ENCODE data around the gene TSSK6. TPM values are rescaled to one million over a fixed set of nuclear protein-coding genes. Genes with fewer than 3 reads are reported as not detected.

TSSK6 gene
- total and polyA plus RNA-seq, 10 of the 15 experiments (the other 5 are each of a cell fraction or from before 2014, with no cell fraction given) = 0.06 to 3.6 (median 0.98) TPM; not detected in 2

DNA sequence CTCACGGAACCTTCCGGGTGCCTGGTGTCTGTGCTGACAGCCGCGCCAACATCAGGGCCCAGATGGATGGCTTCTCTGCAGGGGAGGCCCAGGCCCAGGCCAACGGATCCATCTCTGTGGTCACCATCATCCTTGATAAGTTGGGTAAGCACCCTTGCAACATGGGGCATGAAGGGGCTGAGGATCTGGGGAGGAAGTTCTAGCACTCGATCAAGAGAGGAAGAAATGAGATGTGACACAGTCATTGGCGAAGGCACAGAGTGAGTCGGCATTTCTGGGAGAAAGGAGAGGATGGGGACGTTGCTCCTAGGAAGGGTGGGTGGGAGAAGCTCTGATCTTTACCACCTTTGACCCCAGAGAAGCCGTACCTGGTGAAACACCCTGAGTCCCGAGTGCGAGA is 27.2 kb upstream of the TSSK6 start:
- Histone ChIP-seq H3K4me1 (ENCODE audit: control insufficient read depth, insufficient read depth, low read length) (peaks cover 3% of the 10 kb centered on the region), H3K9me3 (replicated peaks; ENCODE audit: control insufficient read depth, insufficient read depth, low read length) (no peaks in the 10 kb centered on the region; the same call in 2 of the 3 replicates)
- WGBS (ENCODE audit: insufficient coverage, insufficient replicate concordance, low lambda C conversion rate, missing lambda C conversion rate) = 63% methylated on average over 11 of the region's 12 CpGs
- TF ChIP-seq NFYA (IDR thresholded peaks at IDR 0.05; ENCODE audit: borderline replicate concordance, low read depth, low read length) (no peak), STAT1 (conservative IDR thresholded peaks at IDR 0.05) (no peak), EP300 (IDR thresholded peaks at IDR 0.05; ENCODE audit: borderline replicate concordance in 1 of 2, control insufficient read depth in 1 of 2, low read depth in 2 of 2, low read length in 2 of 2) (no peak), EZH2 (IDR thresholded peaks at IDR 0.05; ENCODE audit: borderline replicate concordance, control insufficient read depth, low read depth, low read length) (no peak), CHD1 (IDR thresholded peaks at IDR 0.05; ENCODE audit: low read depth, low read length) (no peak), MTA3 (IDR thresholded peaks at IDR 0.05; ENCODE audit: borderline replicate concordance, low read length) (no peak), KAT2A (conservative IDR thresholded peaks at IDR 0.05; ENCODE audit: control insufficient read depth, low read depth, low read length) (no peak), BHLHE40 (IDR thresholded peaks at IDR 0.05; ENCODE audit: borderline replicate concordance in 1 of 2, low read depth in 2 of 2, low read length in 1 of 2) (no peak), ZNF274 (IDR thresholded peaks at IDR 0.05; ENCODE audit: insufficient read depth, insufficient read length) (no peak)
- TF ChIP-seq, protein P1, sequence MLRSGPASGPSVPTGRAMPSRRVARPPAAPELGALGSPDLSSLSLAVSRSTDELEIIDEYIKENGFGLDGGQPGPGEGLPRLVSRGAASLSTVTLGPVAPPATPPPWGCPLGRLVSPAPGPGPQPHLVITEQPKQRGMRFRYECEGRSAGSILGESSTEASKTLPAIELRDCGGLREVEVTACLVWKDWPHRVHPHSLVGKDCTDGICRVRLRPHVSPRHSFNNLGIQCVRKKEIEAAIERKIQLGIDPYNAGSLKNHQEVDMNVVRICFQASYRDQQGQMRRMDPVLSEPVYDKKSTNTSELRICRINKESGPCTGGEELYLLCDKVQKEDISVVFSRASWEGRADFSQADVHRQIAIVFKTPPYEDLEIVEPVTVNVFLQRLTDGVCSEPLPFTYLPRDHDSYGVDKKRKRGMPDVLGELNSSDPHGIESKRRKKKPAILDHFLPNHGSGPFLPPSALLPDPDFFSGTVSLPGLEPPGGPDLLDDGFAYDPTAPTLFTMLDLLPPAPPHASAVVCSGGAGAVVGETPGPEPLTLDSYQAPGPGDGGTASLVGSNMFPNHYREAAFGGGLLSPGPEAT (IDR thresholded peaks at IDR 0.05; ENCODE audit: low read depth) = no peak
- TF ChIP-seq, protein P2, sequence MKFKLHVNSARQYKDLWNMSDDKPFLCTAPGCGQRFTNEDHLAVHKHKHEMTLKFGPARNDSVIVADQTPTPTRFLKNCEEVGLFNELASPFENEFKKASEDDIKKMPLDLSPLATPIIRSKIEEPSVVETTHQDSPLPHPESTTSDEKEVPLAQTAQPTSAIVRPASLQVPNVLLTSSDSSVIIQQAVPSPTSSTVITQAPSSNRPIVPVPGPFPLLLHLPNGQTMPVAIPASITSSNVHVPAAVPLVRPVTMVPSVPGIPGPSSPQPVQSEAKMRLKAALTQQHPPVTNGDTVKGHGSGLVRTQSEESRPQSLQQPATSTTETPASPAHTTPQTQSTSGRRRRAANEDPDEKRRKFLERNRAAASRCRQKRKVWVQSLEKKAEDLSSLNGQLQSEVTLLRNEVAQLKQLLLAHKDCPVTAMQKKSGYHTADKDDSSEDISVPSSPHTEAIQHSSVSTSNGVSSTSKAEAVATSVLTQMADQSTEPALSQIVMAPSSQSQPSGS (IDR thresholded peaks at IDR 0.05; ENCODE audit: low read length) = no peak
- TF ChIP-seq, protein P3, sequence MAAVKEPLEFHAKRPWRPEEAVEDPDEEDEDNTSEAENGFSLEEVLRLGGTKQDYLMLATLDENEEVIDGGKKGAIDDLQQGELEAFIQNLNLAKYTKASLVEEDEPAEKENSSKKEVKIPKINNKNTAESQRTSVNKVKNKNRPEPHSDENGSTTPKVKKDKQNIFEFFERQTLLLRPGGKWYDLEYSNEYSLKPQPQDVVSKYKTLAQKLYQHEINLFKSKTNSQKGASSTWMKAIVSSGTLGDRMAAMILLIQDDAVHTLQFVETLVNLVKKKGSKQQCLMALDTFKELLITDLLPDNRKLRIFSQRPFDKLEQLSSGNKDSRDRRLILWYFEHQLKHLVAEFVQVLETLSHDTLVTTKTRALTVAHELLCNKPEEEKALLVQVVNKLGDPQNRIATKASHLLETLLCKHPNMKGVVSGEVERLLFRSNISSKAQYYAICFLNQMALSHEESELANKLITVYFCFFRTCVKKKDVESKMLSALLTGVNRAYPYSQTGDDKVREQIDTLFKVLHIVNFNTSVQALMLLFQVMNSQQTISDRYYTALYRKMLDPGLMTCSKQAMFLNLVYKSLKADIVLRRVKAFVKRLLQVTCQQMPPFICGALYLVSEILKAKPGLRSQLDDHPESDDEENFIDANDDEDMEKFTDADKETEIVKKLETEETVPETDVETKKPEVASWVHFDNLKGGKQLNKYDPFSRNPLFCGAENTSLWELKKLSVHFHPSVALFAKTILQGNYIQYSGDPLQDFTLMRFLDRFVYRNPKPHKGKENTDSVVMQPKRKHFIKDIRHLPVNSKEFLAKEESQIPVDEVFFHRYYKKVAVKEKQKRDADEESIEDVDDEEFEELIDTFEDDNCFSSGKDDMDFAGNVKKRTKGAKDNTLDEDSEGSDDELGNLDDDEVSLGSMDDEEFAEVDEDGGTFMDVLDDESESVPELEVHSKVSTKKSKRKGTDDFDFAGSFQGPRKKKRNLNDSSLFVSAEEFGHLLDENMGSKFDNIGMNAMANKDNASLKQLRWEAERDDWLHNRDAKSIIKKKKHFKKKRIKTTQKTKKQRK (IDR thresholded peaks at IDR 0.05; ENCODE audit: low read depth, low read length) = no peak
- TF ChIP-seq, protein P4, sequence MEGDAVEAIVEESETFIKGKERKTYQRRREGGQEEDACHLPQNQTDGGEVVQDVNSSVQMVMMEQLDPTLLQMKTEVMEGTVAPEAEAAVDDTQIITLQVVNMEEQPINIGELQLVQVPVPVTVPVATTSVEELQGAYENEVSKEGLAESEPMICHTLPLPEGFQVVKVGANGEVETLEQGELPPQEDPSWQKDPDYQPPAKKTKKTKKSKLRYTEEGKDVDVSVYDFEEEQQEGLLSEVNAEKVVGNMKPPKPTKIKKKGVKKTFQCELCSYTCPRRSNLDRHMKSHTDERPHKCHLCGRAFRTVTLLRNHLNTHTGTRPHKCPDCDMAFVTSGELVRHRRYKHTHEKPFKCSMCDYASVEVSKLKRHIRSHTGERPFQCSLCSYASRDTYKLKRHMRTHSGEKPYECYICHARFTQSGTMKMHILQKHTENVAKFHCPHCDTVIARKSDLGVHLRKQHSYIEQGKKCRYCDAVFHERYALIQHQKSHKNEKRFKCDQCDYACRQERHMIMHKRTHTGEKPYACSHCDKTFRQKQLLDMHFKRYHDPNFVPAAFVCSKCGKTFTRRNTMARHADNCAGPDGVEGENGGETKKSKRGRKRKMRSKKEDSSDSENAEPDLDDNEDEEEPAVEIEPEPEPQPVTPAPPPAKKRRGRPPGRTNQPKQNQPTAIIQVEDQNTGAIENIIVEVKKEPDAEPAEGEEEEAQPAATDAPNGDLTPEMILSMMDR (IDR thresholded peaks at IDR 0.05 in 2 of 3, conservative IDR thresholded peaks at IDR 0.05 in 1 of 3; ENCODE audit: control insufficient read depth in 2 of 3, extremely low read depth in 1 of 3, insufficient read depth in 1 of 3, low read depth in 3 of 3, low read length in 3 of 3) = no peak
- TF ChIP-seq, protein P5, sequence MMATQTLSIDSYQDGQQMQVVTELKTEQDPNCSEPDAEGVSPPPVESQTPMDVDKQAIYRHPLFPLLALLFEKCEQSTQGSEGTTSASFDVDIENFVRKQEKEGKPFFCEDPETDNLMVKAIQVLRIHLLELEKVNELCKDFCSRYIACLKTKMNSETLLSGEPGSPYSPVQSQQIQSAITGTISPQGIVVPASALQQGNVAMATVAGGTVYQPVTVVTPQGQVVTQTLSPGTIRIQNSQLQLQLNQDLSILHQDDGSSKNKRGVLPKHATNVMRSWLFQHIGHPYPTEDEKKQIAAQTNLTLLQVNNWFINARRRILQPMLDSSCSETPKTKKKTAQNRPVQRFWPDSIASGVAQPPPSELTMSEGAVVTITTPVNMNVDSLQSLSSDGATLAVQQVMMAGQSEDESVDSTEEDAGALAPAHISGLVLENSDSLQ (IDR thresholded peaks at IDR 0.05) = no peak

More for the DNA sequence above, 27.2 kb upstream of the TSSK6 start:
- RAD21 ChIA-PET (ENCODE audit: unreplicated experiment) = no interaction called here
- FAIRE-seq = no peak
- Histone ChIP-seq H3K9ac (ENCODE audit: control insufficient read depth, insufficient read depth, low read length) (no peak overlapping the region), H3K27me3 (replicated peaks in 1 of 2; ENCODE audit: control insufficient read depth in 2 of 2, insufficient read depth in 2 of 2, low read length in 1 of 2) (peaks cover 0 to 3% of the 10 kb centered on the region in 2 experiments; a peak in 1 of 4 replicates), H2AFZ (ENCODE audit: control insufficient read depth, low read depth, low read length) (no peak overlapping the region), H4K20me1 (ENCODE audit: control insufficient read depth, insufficient read depth) (no peaks in the 10 kb centered on the region), H3K4me2 (ENCODE audit: control insufficient read depth, insufficient read depth) (no peak overlapping the region), H3K36me3 (ENCODE audit: control insufficient read depth in 2 of 2, insufficient read depth in 2 of 2, low read length in 1 of 2) (no peaks in the 10 kb centered on the region), H3K79me2 (ENCODE audit: control insufficient read depth, insufficient read depth, low read length) (no peaks in the 10 kb centered on the region), H3K27ac (ENCODE audit: control insufficient read depth, insufficient read depth) (no peak overlapping the region), H3K4me3 (no peak overlapping the region)
- CTCF ChIA-PET = interaction anchor here (0.9 to 1.0 kb wide), 3 partner anchors 9 to 102 kb away, joined by 3 to 6 read pairs (median 3); partner anchors contain the start of gene GMIP
- SMC1A ChIA-PET (ENCODE audit: uncharacterized antibody, unreplicated experiment) = no interaction called here
- DNase-seq (ENCODE audit: low read depth, low spot score) = no peak
- POLR2A ChIA-PET = no interaction called here
- no TSS peak for BruUV-seq (replicated peaks)
- ATAC-seq = no peak
- in situ Hi-C loops (cut with MboI) (loop anchor here (25.0 kb wide), 4 partner anchors 870 to 1495 kb away; partner anchors contain the start of genes ZNF66 and ZNF737), intact Hi-C loops (cut with micrococcal nuclease; ENCODE audit: unreplicated experiment) (no loop called here)

All from GM12878 (cell line).